Measurements from ENCODE around the gene NECAP2. TPM values are rescaled to one million over a fixed set of nuclear protein-coding genes. Genes with fewer than 3 reads are reported as not detected.

Gene NECAP2
- total RNA-seq, 3 donors from 2014 or later (not counting 1 experiment from before 2014, with no cell fraction given) = 62.1 to 73.1 (median 73.0) TPM

- H3K4me3 Mint-ChIP-seq = no peak overlapping the region
- no peaks in the 10 kb centered on the region for H3K9me3 Mint-ChIP-seq
- WGBS (ENCODE audit: insufficient coverage) = 91% methylated on average over 9 of the region's 9 CpGs
- no peaks in the 10 kb centered on the region for H3K36me3 Mint-ChIP-seq
- H3K36me3 ChIP-seq (ENCODE audit: control insufficient read depth, insufficient read depth, low read length) = no peaks in the 10 kb centered on the region
- DNase-seq (no peak), ATAC-seq (peak in 1 of 3 donors; percentile 8)
- no peaks in the 10 kb centered on the region for H3K4me1 ChIP-seq (ENCODE audit: control insufficient read depth, insufficient read depth, low read length)
- no peak for TF ChIP-seq CTCF (IDR thresholded peaks at IDR 0.05)
- H3K4me3 ChIP-seq (ENCODE audit: low read length) = no peak overlapping the region
- H3K27me3 ChIP-seq (ENCODE audit: control insufficient read depth, insufficient read depth, low read length) = no peaks in the 10 kb centered on the region
- intact Hi-C loops (cut with micrococcal nuclease) = no loop called here
- no peaks in the 10 kb centered on the region for H3K9me3 ChIP-seq (ENCODE audit: control insufficient read depth, insufficient read depth, low read length)
- no peak overlapping the region for H3K27ac Mint-ChIP-seq
- H3K4me1 Mint-ChIP-seq = peaks cover 0 to under 1% of the 10 kb centered on the region in 2 donors
- H3K27ac ChIP-seq (ENCODE audit: low read length) = no peak overlapping the region
- H3K27me3 Mint-ChIP-seq (ENCODE audit: low read depth in 2 of 2) = peaks cover 0 to 2% of the 10 kb centered on the region in 2 donors
Measured at GRCh38 chr1:16406868-16407267, 33.7 kb upstream of the NECAP2 start.

- WGBS (ENCODE audit: insufficient coverage) = 93% methylated on average over 25 of the region's 25 CpGs
- H3K27ac Mint-ChIP-seq = no peak overlapping the region
- no peak for DNase-seq
Measured at GRCh38 chr1:16409536-16410152, 30.9 kb upstream of the NECAP2 start.

DNA sequence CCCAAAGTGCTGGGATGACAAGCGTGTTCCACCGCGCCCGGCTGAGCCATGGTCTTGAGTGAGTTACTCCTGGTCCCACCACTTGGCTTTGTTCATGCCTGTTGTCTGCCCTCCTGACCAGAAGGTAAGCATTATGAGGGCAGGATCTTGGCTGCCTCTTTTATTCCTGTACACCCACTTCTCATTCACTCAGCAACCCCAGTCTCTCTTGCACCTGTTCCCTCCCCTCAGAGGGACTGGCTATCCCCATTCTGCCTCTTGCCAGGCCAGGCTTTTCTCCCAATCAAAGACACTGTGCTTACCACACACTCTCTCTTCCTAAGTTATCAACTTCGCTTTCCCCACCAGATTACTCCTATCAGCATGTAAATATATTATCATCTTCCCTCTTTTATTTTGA is 29.7 kb upstream of the NECAP2 start:
- intact Hi-C loops (cut with micrococcal nuclease) = no loop called here
- no peaks in the 10 kb centered on the region for H3K4me1 Mint-ChIP-seq
- 95% methylated on average over 5 of the region's 5 CpGs for WGBS (ENCODE audit: insufficient coverage)

More at GRCh38 chr1:16409536-16410152, 30.9 kb upstream of the NECAP2 start:
- H3K4me3 Mint-ChIP-seq = no peak overlapping the region
- H3K9me3 ChIP-seq (ENCODE audit: control insufficient read depth, insufficient read depth, low read length) = no peaks in the 10 kb centered on the region
- H3K36me3 ChIP-seq (ENCODE audit: control insufficient read depth, insufficient read depth, low read length) = no peaks in the 10 kb centered on the region
- peaks cover 0 to 4% of the 10 kb centered on the region in 2 donors for H3K27me3 Mint-ChIP-seq (ENCODE audit: low read depth in 2 of 2)
- intact Hi-C loops (cut with micrococcal nuclease) = no loop called here
- H3K9me3 Mint-ChIP-seq = no peaks in the 10 kb centered on the region
- H3K27me3 ChIP-seq (ENCODE audit: control insufficient read depth, insufficient read depth, low read length) = no peaks in the 10 kb centered on the region
- no peaks in the 10 kb centered on the region for H3K4me1 ChIP-seq (ENCODE audit: control insufficient read depth, insufficient read depth, low read length)
- no peak overlapping the region for H3K27ac ChIP-seq (ENCODE audit: low read length)
- no peaks in the 10 kb centered on the region for H3K4me1 Mint-ChIP-seq
- no peak for TF ChIP-seq CTCF (IDR thresholded peaks at IDR 0.05)
- no peak overlapping the region for H3K4me3 ChIP-seq (ENCODE audit: low read length)
- no peak for ATAC-seq
- H3K36me3 Mint-ChIP-seq = no peaks in the 10 kb centered on the region

More for the DNA sequence above, 29.7 kb upstream of the NECAP2 start:
- no peaks in the 10 kb centered on the region for H3K27me3 ChIP-seq (ENCODE audit: control insufficient read depth, insufficient read depth, low read length)
- DNase-seq (no peak), ATAC-seq (no peak)
- no peak overlapping the region for H3K27ac ChIP-seq (ENCODE audit: low read length)
- Mint-ChIP-seq H3K27ac (no peak overlapping the region), H3K27me3 (ENCODE audit: low read depth in 2 of 2) (peaks cover 0 to 4% of the 10 kb centered on the region in 2 donors), H3K4me3 (no peak overlapping the region), H3K9me3 (no peaks in the 10 kb centered on the region), H3K36me3 (no peaks in the 10 kb centered on the region)
- TF ChIP-seq CTCF (IDR thresholded peaks at IDR 0.05) = no peak
- H3K4me1 ChIP-seq (ENCODE audit: control insufficient read depth, insufficient read depth, low read length) = no peaks in the 10 kb centered on the region
- no peak overlapping the region for H3K4me3 ChIP-seq (ENCODE audit: low read length)
- H3K9me3 ChIP-seq (ENCODE audit: control insufficient read depth, insufficient read depth, low read length) = no peaks in the 10 kb centered on the region
- H3K36me3 ChIP-seq (ENCODE audit: control insufficient read depth, insufficient read depth, low read length) = no peaks in the 10 kb centered on the region

Measured in natural killer cell (primary cell).